IMR-90 (cell line): Measurements from ENCODE around the gene ASXL2. TPM values are rescaled to one million over a fixed set of nuclear protein-coding genes. Genes with fewer than 3 reads are reported as not detected.

Source experiments
- ATAC-seq: fragments of 200-7000 bp; cut with Tn5 transposase; 2 replicates; pipeline ENCODE4 v1.9.1; 2020; ENCODE audit warnings: low read depth, mild to moderate bottlenecking, moderate library complexity
- BruUV-seq: library from RNA; stranded (reverse); fragments of 400-500 nt; replicated peaks from 2 replicates; lab custom pipeline; 2021; lab: Mats Ljungman, UMichigan
- CTCF ChIA-PET: fragments of 300-600 bp; formaldehyde crosslinking; extraction: SDS; loops from one replicate; lab custom pipeline; 2021; ENCODE audit warnings: antibody characterized with exemption; lab: Yijun Ruan, JAX
- POLR2A ChIA-PET: fragments of 300-600 bp; sonication (Branson Sonifier 250); formaldehyde crosslinking; loops from one replicate; lab custom pipeline; 2022; ENCODE audit warnings: antibody characterized with exemption; ENCODE audit not compliant: unreplicated experiment; lab: Charles Lee
- DNase-seq: peaks from one replicate; pipeline ENCODE4 v3.0.0; 2013
- H2AFZ ChIP-seq: replicated peaks from 2 replicates; pipeline ENCODE3; 2013; ENCODE audit warnings: low read length, mild to moderate bottlenecking; ENCODE audit not compliant: poor library complexity
- H2AK5ac ChIP-seq: 2 replicates; pipeline ENCODE4 v1.6.1; 2013; ENCODE audit warnings: low read depth, low read length, inconsistent platforms
- H2AK9ac ChIP-seq: replicated peaks from 2 replicates; pipeline ENCODE3; 2013; ENCODE audit warnings: mild to moderate bottlenecking, low read depth, low read length, moderate library complexity; ENCODE audit not compliant: poor library complexity
- H2BK120ac ChIP-seq: 2 replicates; pipeline ENCODE4 v1.6.1; 2013; ENCODE audit warnings: low read depth, low read length, inconsistent platforms
- H2BK15ac ChIP-seq: 3 replicates; pipeline ENCODE4 v1.6.1; 2013; ENCODE audit warnings: low read depth, low read length, inconsistent platforms
- H2BK20ac ChIP-seq: 2 replicates; pipeline ENCODE4 v1.6.1; 2013; ENCODE audit warnings: low read depth, mild to moderate bottlenecking, inconsistent platforms, low read length, moderate library complexity
- H2BK5ac ChIP-seq: 2 replicates; pipeline ENCODE4 v1.6.1; 2013; ENCODE audit warnings: mild to moderate bottlenecking, low read depth, low read length, inconsistent platforms; ENCODE audit not compliant: poor library complexity, severe bottlenecking
- H3K14ac ChIP-seq: replicated peaks from 2 replicates; pipeline ENCODE4 v1.6.1; 2013; ENCODE audit warnings: low read depth, low read length, inconsistent platforms
- H3K18ac ChIP-seq: 2 replicates; pipeline ENCODE4 v1.6.1; 2013; ENCODE audit warnings: low read depth, low read length, control low read depth
- H3K23ac ChIP-seq: 2 replicates; pipeline ENCODE4 v1.6.1; 2013; ENCODE audit warnings: low read depth, low read length, inconsistent platforms
- H3K27ac ChIP-seq: 2 replicates; pipeline ENCODE4 v1.5.1; 2013; ENCODE audit warnings: mild to moderate bottlenecking, control low read depth, low read length; ENCODE audit not compliant: insufficient read depth
- H3K27me3 ChIP-seq: 2 replicates; pipeline ENCODE4 v1.6.1; 2013; ENCODE audit warnings: low read length; ENCODE audit not compliant: control insufficient read depth, insufficient read depth
- H3K36me3 ChIP-seq: 2 replicates; pipeline ENCODE4 v1.6.1; 2013; ENCODE audit warnings: low read length, mixed read lengths; ENCODE audit not compliant: control insufficient read depth, insufficient read depth
- H3K4ac ChIP-seq: 2 replicates; pipeline ENCODE4 v1.6.1; 2013; ENCODE audit warnings: low read depth, low read length, inconsistent platforms
- H3K4me1 ChIP-seq: 2 replicates; pipeline ENCODE4 v1.6.1; 2013; ENCODE audit warnings: low read length, mixed read lengths; ENCODE audit not compliant: control insufficient read depth, insufficient read depth
- H3K4me2 ChIP-seq: 2 replicates; pipeline ENCODE4 v1.6.1; 2013; ENCODE audit warnings: low read depth, mild to moderate bottlenecking, control low read depth, low read length, moderate library complexity
- H3K4me3 ChIP-seq: 2 replicates; pipeline ENCODE4 v1.5.1; 2013; ENCODE audit warnings: low read depth, mild to moderate bottlenecking, control low read depth, low read length, moderate library complexity; ENCODE audit not compliant: insufficient read depth
- H3K56ac ChIP-seq: 2 replicates; pipeline ENCODE4 v1.6.1; 2013; ENCODE audit warnings: low read length, inconsistent platforms; ENCODE audit not compliant: insufficient read depth; ENCODE audit errors: extremely low read depth
- H3K79me1 ChIP-seq, 2 experiments: 2 replicates each; pipeline ENCODE4 v1.6.1; 2013; ENCODE audit warnings: low read length in 2 of 2, inconsistent platforms in 1 of 2, low read depth in 1 of 2
- H3K9ac ChIP-seq: 2 replicates; pipeline ENCODE4 v1.6.1; 2013; ENCODE audit warnings: low read depth, low read length, control low read depth
- H3K9me1 ChIP-seq: 2 replicates; pipeline ENCODE4 v1.6.1; 2013; ENCODE audit warnings: low read length, inconsistent platforms; ENCODE audit not compliant: insufficient read depth
- H3K9me3 ChIP-seq: 2 replicates; pipeline ENCODE4 v1.6.1; 2013; ENCODE audit warnings: low read length; ENCODE audit not compliant: control insufficient read depth, insufficient read depth
- H4K20me1 ChIP-seq: 2 replicates; pipeline ENCODE4 v1.6.1; 2013; ENCODE audit warnings: low read length, inconsistent platforms; ENCODE audit not compliant: insufficient read depth
- H4K5ac ChIP-seq: 2 replicates; pipeline ENCODE4 v1.6.1; 2013; ENCODE audit warnings: mild to moderate bottlenecking, low read depth, low read length, control low read depth
- H4K8ac ChIP-seq, 2 experiments: 2 replicates each; pipeline ENCODE4 v1.6.1; 2013; ENCODE audit warnings: low read depth in 2 of 2, low read length in 2 of 2, control low read depth in 1 of 2, inconsistent platforms in 1 of 2
- H4K91ac ChIP-seq: 2 replicates; pipeline ENCODE4 v1.6.1; 2013; ENCODE audit warnings: low read depth, low read length, inconsistent platforms; ENCODE audit not compliant: insufficient read depth
- BHLHE40 ChIP-seq: fragments of 150-350 bp; IDR thresholded peaks from 2 replicates; pipeline ENCODE4 v1.6.1; 2016; ENCODE audit warnings: mild to moderate bottlenecking, low read depth, low read length
- CEBPB ChIP-seq: IDR thresholded peaks from 2 replicates; pipeline ENCODE4 v1.6.1; 2012; ENCODE audit warnings: low read depth, low read length, improper control_type of control experiment
- CHD1 ChIP-seq: IDR thresholded peaks from 2 replicates; pipeline ENCODE4 v1.6.1; 2012; ENCODE audit warnings: low read depth, low read length, improper control_type of control experiment
- ELK1 ChIP-seq: fragments of 150-350 bp; IDR thresholded peaks from 2 replicates; pipeline ENCODE4 v1.6.1; 2016; ENCODE audit warnings: low read depth, mild to moderate bottlenecking, low read length, moderate library complexity, borderline replicate concordance
- FOS ChIP-seq: fragments of 150-350 bp; IDR thresholded peaks from 2 replicates; pipeline ENCODE4 v1.6.1; 2016; ENCODE audit warnings: low read depth, low read length
- MAFK ChIP-seq: IDR thresholded peaks from 2 replicates; pipeline ENCODE4 v1.6.1; 2012; ENCODE audit warnings: low read depth, low read length, improper control_type of control experiment
- MAZ ChIP-seq: IDR thresholded peaks from 2 replicates; pipeline ENCODE4 v1.6.1; 2012; ENCODE audit warnings: low read depth, mild to moderate bottlenecking, low read length, improper control_type of control experiment, moderate library complexity, borderline replicate concordance
- MXI1 ChIP-seq: IDR thresholded peaks from 2 replicates; pipeline ENCODE4 v1.6.1; 2012; ENCODE audit warnings: low read depth, mild to moderate bottlenecking, low read length, moderate library complexity, borderline replicate concordance
- NFE2L2 ChIP-seq: fragments of 150-350 bp; IDR thresholded peaks from 2 replicates; pipeline ENCODE4 v1.6.1; 2016; ENCODE audit warnings: low read depth, mild to moderate bottlenecking, low read length
- POLR2A ChIP-seq: IDR thresholded peaks from 2 replicates; pipeline ENCODE4 v1.6.1; 2012; ENCODE audit warnings: mild to moderate bottlenecking, low read depth, low read length
- RCOR1 ChIP-seq: IDR thresholded peaks from 2 replicates; pipeline ENCODE4 v1.6.1; 2012; ENCODE audit warnings: mild to moderate bottlenecking, low read length, improper control_type of control experiment; ENCODE audit not compliant: insufficient replicate concordance
- RFX5 ChIP-seq: IDR thresholded peaks from 2 replicates; pipeline ENCODE4 v1.8.0; 2012; ENCODE audit warnings: low read depth, mild to moderate bottlenecking, low read length, moderate library complexity
- SMC3 ChIP-seq: fragments of 150-350 bp; IDR thresholded peaks from 2 replicates; pipeline ENCODE4 v1.6.1; 2016; ENCODE audit warnings: low read depth, mild to moderate bottlenecking, antibody characterized with exemption, low read length, moderate library complexity
- WGBS, 2 experiments: methylation state at CpG; one replicate each; pipeline versions ENCODE4 v1.1.5 to v1.1.7; 2013; ENCODE audit warnings: missing lambda C conversion rate in 2 of 2; ENCODE audit not compliant: insufficient read length in 1 of 2; ENCODE audit errors: extremely low coverage in 2 of 2; 5-methylcytosine and 5-hydroxymethylcytosine counted together
- dilution Hi-C: fragments of 300-500 bp; cut with HindIII; formaldehyde crosslinking; loops from one replicate; pipeline ENCODE4 v1.14.3; 2018; ENCODE audit warnings: low sequenced_read_pairs; ENCODE audit not compliant: unreplicated experiment
- in situ Hi-C: fragments of 300-500 bp; cut with MboI; formaldehyde crosslinking; loops from 3 replicates; pipeline ENCODE4 v1.14.3; 2019; ENCODE audit warnings: low sequenced_read_pairs, inconsistent platforms, mixed read lengths
- intact Hi-C: fragments of 100-400 bp; cut with micrococcal nuclease; formaldehyde crosslinking; loops from 2 replicates; pipeline ENCODE4 v1.10.0; 2022
- polyA plus RNA-seq, 3 experiments: library from polyadenylated mRNA; depleted of rRNA; stranded (reverse); fragments of >200 nt; gene quantifications; 2 replicates each; pipeline ENCODE4 v1.2.3, GENCODE V29; 2012; ENCODE audit warnings: low replicate concordance in 1 of 3
- total RNA-seq: library from RNA; depleted of rRNA; stranded (reverse); fragments of >200 nt; gene quantifications from 2 replicates; pipeline ENCODE4 v1.2.3, GENCODE V29; 2012
- TF ChIP-seq, protein P1 (sequence below): fragments of 150-350 bp; IDR thresholded peaks from 2 replicates; pipeline ENCODE4 v1.6.1; 2017; ENCODE audit warnings: mild to moderate bottlenecking, antibody characterized with exemption, low read length, low read depth
- TF ChIP-seq, protein P2 (sequence below): conservative IDR thresholded peaks from 2 replicates; pipeline ENCODE4 v1.5.1; 2012; ENCODE audit warnings: mild to moderate bottlenecking, low read depth, low read length, improper control_type of control experiment

The ASXL2 gene
- total and polyA plus RNA-seq, 2 of the 4 experiments (the other 2 are of a cell fraction), result 5.3 to 8.1 TPM

DNA sequence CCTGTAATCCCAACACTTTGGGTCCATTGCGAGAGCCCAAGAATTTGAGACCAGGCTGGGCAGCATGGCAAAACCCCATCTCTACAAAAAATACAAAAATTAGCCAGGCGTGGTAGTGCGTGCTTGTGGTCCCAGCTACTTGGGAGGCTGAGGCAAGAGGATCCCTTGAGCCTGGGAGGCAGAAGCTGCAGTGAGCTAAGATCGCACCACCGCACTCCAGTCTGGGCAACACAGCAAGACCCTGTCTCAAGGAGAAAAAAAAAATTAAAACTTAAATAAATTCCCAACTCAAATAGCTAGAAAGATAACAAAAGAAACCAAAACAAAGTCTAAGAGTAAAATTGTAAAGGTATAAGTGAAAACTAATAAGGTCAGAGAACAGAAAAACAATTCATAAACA is 6.2 kb downstream of the ASXL2 start:
- intact Hi-C loops, result no loop called here
- H3K4me2 ChIP-seq, result no peak overlapping the region
- no peak overlapping the region for H2BK20ac ChIP-seq
- DNase-seq (no peak), ATAC-seq (no peak)
- H3K79me1 ChIP-seq, result peaks cover 13 to 56% of the 10 kb centered on the region in 2 experiments
- H3K4me3 ChIP-seq, result no peak overlapping the region
- no peak overlapping the region for H4K5ac ChIP-seq
- H3K27me3 ChIP-seq, result no peaks in the 10 kb centered on the region
- TF ChIP-seq, protein P1, sequence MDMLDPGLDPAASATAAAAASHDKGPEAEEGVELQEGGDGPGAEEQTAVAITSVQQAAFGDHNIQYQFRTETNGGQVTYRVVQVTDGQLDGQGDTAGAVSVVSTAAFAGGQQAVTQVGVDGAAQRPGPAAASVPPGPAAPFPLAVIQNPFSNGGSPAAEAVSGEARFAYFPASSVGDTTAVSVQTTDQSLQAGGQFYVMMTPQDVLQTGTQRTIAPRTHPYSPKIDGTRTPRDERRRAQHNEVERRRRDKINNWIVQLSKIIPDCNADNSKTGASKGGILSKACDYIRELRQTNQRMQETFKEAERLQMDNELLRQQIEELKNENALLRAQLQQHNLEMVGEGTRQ, result no peak
- TF ChIP-seq CEBPB, result no peak
- TF ChIP-seq MAZ, result no peak
- TF ChIP-seq MAFK, result no peak
- TF ChIP-seq FOS, result no peak
- TF ChIP-seq, protein P2, sequence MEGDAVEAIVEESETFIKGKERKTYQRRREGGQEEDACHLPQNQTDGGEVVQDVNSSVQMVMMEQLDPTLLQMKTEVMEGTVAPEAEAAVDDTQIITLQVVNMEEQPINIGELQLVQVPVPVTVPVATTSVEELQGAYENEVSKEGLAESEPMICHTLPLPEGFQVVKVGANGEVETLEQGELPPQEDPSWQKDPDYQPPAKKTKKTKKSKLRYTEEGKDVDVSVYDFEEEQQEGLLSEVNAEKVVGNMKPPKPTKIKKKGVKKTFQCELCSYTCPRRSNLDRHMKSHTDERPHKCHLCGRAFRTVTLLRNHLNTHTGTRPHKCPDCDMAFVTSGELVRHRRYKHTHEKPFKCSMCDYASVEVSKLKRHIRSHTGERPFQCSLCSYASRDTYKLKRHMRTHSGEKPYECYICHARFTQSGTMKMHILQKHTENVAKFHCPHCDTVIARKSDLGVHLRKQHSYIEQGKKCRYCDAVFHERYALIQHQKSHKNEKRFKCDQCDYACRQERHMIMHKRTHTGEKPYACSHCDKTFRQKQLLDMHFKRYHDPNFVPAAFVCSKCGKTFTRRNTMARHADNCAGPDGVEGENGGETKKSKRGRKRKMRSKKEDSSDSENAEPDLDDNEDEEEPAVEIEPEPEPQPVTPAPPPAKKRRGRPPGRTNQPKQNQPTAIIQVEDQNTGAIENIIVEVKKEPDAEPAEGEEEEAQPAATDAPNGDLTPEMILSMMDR, result no peak
- TF ChIP-seq SMC3, result no peak
- TF ChIP-seq CHD1, result no peak
- TF ChIP-seq NFE2L2, result no peak
- TF ChIP-seq POLR2A, result no peak
- TF ChIP-seq BHLHE40, result no peak
- TF ChIP-seq ELK1, result no peak
- TF ChIP-seq RFX5, result no peak
- TF ChIP-seq RCOR1, result no peak
- no peak for TF ChIP-seq MXI1
- no TSS peak for BruUV-seq
- H3K36me3 ChIP-seq, result peaks cover 8% of the 10 kb centered on the region
- no peak overlapping the region for H3K9ac ChIP-seq
- no peak overlapping the region for H2BK15ac ChIP-seq
- no peak overlapping the region for H2AFZ ChIP-seq
- no peak overlapping the region for H4K8ac ChIP-seq
- no peaks in the 10 kb centered on the region for H3K9me3 ChIP-seq
- peaks cover 4% of the 10 kb centered on the region for H3K4me1 ChIP-seq
- ChIA-PET POLR2A (no interaction called here), CTCF (interaction anchor here (1.1 kb wide), 1 partner anchor 11 kb away, joined by 11 read pairs; no protein-coding TSS in a partner anchor)
- no peak overlapping the region for H3K4ac ChIP-seq
- H3K9me1 ChIP-seq, result no peaks in the 10 kb centered on the region; the same call in 1 of the 2 replicates
- H2AK5ac ChIP-seq, result no peak overlapping the region
- H3K56ac ChIP-seq, result no peak overlapping the region
- H3K18ac ChIP-seq, result no peak overlapping the region
- WGBS, 2 experiments, result 100% methylated on average over 1 of the region's 5 CpGs; no CpG with 5 or more reads in 1 of the 2 experiments
- H2AK9ac ChIP-seq, result no peak overlapping the region
- no peak overlapping the region for H3K14ac ChIP-seq
- in situ Hi-C loops, result no loop called here
- no peak overlapping the region for H2BK120ac ChIP-seq
- H3K23ac ChIP-seq, result no peak overlapping the region
- no peak overlapping the region for H3K27ac ChIP-seq
- H4K20me1 ChIP-seq, result peaks cover 33% of the 10 kb centered on the region; the same call in 1 of the 2 replicates
- no peak overlapping the region for H4K91ac ChIP-seq
- dilution Hi-C loops, result no loop called here
- no peak overlapping the region for H2BK5ac ChIP-seq
